Measurements from ENCODE around the gene GCLC.

Gene GCLC

GRCh38 chr6:53447865-53448264 lies 97.0 kb downstream of the GCLC start:
- no peak for DNase-seq (ENCODE audit: low spot score)
